Osteocyte (in vitro differentiated cells): ENCODE measurements around the gene ISOC2. TPM values are rescaled to one million over a fixed set of nuclear protein-coding genes. Genes with fewer than 3 reads are reported as not detected.

Experiments used
- DNase-seq: peaks from one replicate; pipeline ENCODE4 v3.0.0; 2021; ENCODE audit warnings: mixed read lengths; ENCODE audit not compliant: unreplicated experiment; ENCODE audit errors: extremely low spot score
- H3K27ac Mint-ChIP-seq: one replicate; pipeline ENCODE4 v1.8.0; 2021; ENCODE audit warnings: mild to moderate bottlenecking, mixed read lengths; ENCODE audit not compliant: unreplicated experiment
- H3K27me3 Mint-ChIP-seq: one replicate; pipeline ENCODE4 v1.8.0; 2021; ENCODE audit warnings: mixed read lengths; ENCODE audit not compliant: unreplicated experiment
- H3K36me3 Mint-ChIP-seq: one replicate; pipeline ENCODE4 v1.8.0; 2021; ENCODE audit warnings: mixed read lengths; ENCODE audit not compliant: unreplicated experiment
- H3K4me1 Mint-ChIP-seq: one replicate; pipeline ENCODE4 v1.8.0; 2021; ENCODE audit warnings: mixed read lengths; ENCODE audit not compliant: unreplicated experiment
- H3K4me3 Mint-ChIP-seq: one replicate; pipeline ENCODE4 v1.8.0; 2021; ENCODE audit warnings: mild to moderate bottlenecking, moderate library complexity, mixed read lengths; ENCODE audit not compliant: unreplicated experiment
- H3K9me3 Mint-ChIP-seq: one replicate; pipeline ENCODE4 v1.8.0; 2021; ENCODE audit warnings: mixed read lengths; ENCODE audit not compliant: unreplicated experiment
- CTCF ChIP-seq: fragments of 200-600 bp; sonication (generic); IDR thresholded peaks from 2 replicates; pipeline ENCODE4 v1.5.0; 2021; ENCODE audit warnings: antibody characterized with exemption, mild to moderate bottlenecking, moderate library complexity
- total RNA-seq: library from RNA; stranded (reverse); gene quantifications from 2 replicates; pipeline ENCODE4 v1.2.1, GENCODE V29; 2021

ISOC2 gene
- total RNA-seq, 1 donor from 2014 or later: 39.8 TPM

DNA sequence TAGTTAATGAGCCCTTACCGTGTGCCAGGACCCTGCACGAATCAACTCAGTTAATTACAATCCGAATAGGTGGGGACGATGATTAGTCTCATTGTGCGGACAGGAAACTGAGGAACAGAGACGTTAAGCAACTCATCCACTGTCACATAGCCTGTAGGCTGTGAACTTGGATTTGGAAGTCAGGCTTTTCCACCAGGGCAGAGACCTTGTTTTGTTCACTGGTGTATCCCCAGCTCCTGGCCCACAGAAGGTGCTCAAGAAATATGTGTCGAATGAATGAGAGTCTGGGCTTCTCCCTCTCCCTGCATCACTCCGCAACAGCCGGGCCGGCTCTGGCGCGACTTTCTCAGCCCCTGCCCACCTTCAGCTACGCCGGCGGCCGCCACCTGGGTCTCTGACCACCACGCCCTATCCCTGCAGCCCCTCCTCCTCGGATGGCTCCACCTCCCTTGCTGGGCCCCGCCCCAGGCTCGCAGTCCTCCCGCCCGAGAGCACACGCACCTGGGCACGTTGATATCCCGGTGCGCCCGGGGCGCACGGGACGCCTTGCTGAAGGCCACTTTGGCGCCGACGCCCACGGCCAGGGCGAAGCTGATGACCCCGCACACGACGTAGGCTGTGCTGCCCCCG lies 19.6 kb downstream of the ISOC2 start:
- Mint-ChIP-seq H3K27ac (no peak overlapping the region), H3K4me3 (no peak overlapping the region), H3K9me3 (no peaks in the 10 kb centered on the region), H3K36me3 (peaks cover 4% of the 10 kb centered on the region), H3K4me1 (peaks cover 10% of the 10 kb centered on the region), H3K27me3 (peaks cover 55% of the 10 kb centered on the region)
- no peak for TF ChIP-seq CTCF
- no peak for DNase-seq

DNA sequence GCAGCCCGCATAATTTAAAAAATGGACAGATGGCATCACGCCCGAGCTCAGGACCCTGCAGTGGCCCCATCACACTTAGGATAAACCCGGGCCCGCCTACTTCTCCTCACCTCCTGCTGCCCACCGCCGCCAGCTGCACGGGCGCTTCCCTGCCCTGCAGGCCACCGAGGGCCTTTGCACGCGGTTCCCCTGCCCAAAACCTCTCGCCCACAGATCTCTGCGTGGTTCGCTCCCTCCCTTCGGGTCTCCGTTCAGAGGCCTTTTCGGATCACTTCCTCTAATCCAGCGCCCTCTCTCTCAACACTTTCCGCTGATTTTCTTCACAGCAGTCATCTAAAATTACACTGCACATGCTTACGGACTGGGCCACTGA lies 20.1 kb downstream of the ISOC2 start:
- no peaks in the 10 kb centered on the region for H3K9me3 Mint-ChIP-seq
- TF ChIP-seq CTCF: no peak
- no peak for DNase-seq
- no peak overlapping the region for H3K4me3 Mint-ChIP-seq
- H3K36me3 Mint-ChIP-seq: peaks cover 4% of the 10 kb centered on the region
- peaks cover 58% of the 10 kb centered on the region for H3K27me3 Mint-ChIP-seq
- no peak overlapping the region for H3K27ac Mint-ChIP-seq
- H3K4me1 Mint-ChIP-seq: peaks cover 10% of the 10 kb centered on the region

- no peak overlapping the region for H3K27ac Mint-ChIP-seq
- H3K36me3 Mint-ChIP-seq: peaks cover 4% of the 10 kb centered on the region
- no peak overlapping the region for H3K4me3 Mint-ChIP-seq
- no peaks in the 10 kb centered on the region for H3K9me3 Mint-ChIP-seq
- TF ChIP-seq CTCF: no peak
- DNase-seq: no peak
- peaks cover 10% of the 10 kb centered on the region for H3K4me1 Mint-ChIP-seq
- peaks cover 55% of the 10 kb centered on the region for H3K27me3 Mint-ChIP-seq
These were observed 20.9 kb downstream of the ISOC2 start for GRCh38 chr19:55440411-55441105.

DNA sequence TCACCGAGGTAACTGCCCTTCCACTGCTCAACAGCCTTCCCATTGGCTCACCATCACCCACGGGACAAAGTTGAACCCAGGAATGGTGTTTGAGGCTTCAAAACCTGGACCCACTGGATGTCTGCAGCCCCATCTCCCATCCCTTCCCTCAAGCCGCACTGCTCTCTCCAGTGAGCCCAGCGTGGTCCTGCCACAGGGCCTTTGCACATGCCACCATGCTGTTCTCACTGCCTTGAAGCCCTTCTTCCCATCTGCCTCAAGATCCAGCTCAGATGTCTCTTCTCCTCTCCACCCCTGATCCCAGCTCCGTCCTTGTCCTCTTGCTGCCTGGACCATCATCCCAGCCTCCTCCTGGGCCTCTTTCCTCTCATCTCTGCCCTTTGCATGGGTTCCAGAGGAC lies 22.4 kb downstream of the ISOC2 start:
- Mint-ChIP-seq H3K4me1 (peaks cover 10% of the 10 kb centered on the region), H3K27me3 (peaks cover 43% of the 10 kb centered on the region), H3K9me3 (no peaks in the 10 kb centered on the region), H3K27ac (no peak overlapping the region), H3K4me3 (no peak overlapping the region), H3K36me3 (peaks cover 2% of the 10 kb centered on the region)
- DNase-seq: no peak
- no peak for TF ChIP-seq CTCF

DNA sequence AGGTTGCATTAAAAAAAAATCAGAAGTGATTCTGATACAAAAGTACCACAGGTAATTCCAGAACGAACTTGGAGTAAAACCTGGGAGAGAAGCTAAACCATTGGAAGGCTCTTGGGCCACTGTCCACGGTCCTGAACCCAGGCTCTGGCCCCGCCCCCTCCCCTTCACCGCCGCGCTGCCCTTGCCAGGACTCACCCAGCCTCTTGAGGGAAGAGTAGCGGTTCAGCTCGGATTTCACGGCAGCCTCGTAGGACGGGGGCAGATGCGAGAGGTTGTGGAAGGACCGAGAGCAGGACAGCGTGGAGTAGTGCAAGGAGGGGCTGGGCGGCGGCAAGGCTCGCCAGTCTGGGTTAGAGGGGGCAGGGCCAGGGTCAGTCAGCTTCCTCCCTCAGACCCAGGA lies 24.0 kb downstream of the ISOC2 start:
- Mint-ChIP-seq H3K27me3 (peaks cover 32% of the 10 kb centered on the region), H3K9me3 (no peaks in the 10 kb centered on the region), H3K27ac (no peak overlapping the region), H3K36me3 (peaks cover 2% of the 10 kb centered on the region), H3K4me3 (no peak overlapping the region), H3K4me1 (peaks cover 8% of the 10 kb centered on the region)
- DNase-seq: no peak
- TF ChIP-seq CTCF: no peak
